Astrocyte (in vitro differentiated cells and primary cell): ENCODE measurements around the gene TCHH. TPM values are rescaled to one million over a fixed set of nuclear protein-coding genes. Genes with fewer than 3 reads are reported as not detected.

Experiments used
- DNase-seq: peaks from one replicate; pipeline ENCODE4 v3.0.0-alpha.2; 2010; ENCODE audit warnings: low read depth
- FAIRE-seq: peaks from 2 replicates; lab custom pipeline; 2011; peaks lifted over from hg19 to GRCh38; lab: Jason Lieb, UNC
- H2AFZ ChIP-seq: 2 replicates; pipeline ENCODE4 v1.6.0; 2012; ENCODE audit warnings: low read depth, low read length, inconsistent platforms
- H3K27ac ChIP-seq: 2 replicates; pipeline ENCODE4 v1.5.1; 2011; ENCODE audit warnings: low read depth, low read length, inconsistent platforms
- H3K27me3 ChIP-seq: 2 replicates; pipeline ENCODE4 v1.6.0; 2011; ENCODE audit warnings: low read length, inconsistent platforms; ENCODE audit not compliant: insufficient read depth
- H3K36me3 ChIP-seq: 2 replicates; pipeline ENCODE4 v1.5.1; 2011; ENCODE audit warnings: low read length, inconsistent platforms; ENCODE audit not compliant: insufficient read depth
- H3K4me1 ChIP-seq: 2 replicates; pipeline ENCODE4 v1.5.1; 2011; ENCODE audit warnings: low read length, inconsistent platforms; ENCODE audit not compliant: insufficient read depth
- H3K4me2 ChIP-seq: 2 replicates; pipeline ENCODE4 v1.6.0; 2012; ENCODE audit warnings: low read length, inconsistent platforms
- H3K4me3 ChIP-seq: 2 replicates; pipeline ENCODE4 v1.5.1; 2011; ENCODE audit warnings: low read depth, mild to moderate bottlenecking, low read length, inconsistent platforms; ENCODE audit not compliant: insufficient read depth
- H3K79me2 ChIP-seq: 2 replicates; pipeline ENCODE4 v1.6.0; 2012; ENCODE audit warnings: mild to moderate bottlenecking, low read length, inconsistent platforms; ENCODE audit not compliant: insufficient read depth
- H3K9ac ChIP-seq: 2 replicates; pipeline ENCODE4 v1.6.0; 2012; ENCODE audit warnings: mild to moderate bottlenecking, low read length, inconsistent platforms
- H3K9me3 ChIP-seq: 2 replicates; pipeline ENCODE4 v1.5.1; 2012; ENCODE audit warnings: low read depth, mild to moderate bottlenecking, low read length, inconsistent platforms; ENCODE audit not compliant: insufficient read depth
- H4K20me1 ChIP-seq: 2 replicates; pipeline ENCODE4 v1.6.0; 2012; ENCODE audit warnings: low read length, inconsistent platforms; ENCODE audit not compliant: insufficient read depth
- H3K27ac Mint-ChIP-seq: one replicate; pipeline ENCODE4 v1.8.0; 2021; ENCODE audit warnings: mild to moderate bottlenecking, mixed read lengths; ENCODE audit not compliant: unreplicated experiment
- H3K27me3 Mint-ChIP-seq: one replicate; pipeline ENCODE4 v1.8.0; 2021; ENCODE audit warnings: low read depth, mixed read lengths; ENCODE audit not compliant: unreplicated experiment
- H3K36me3 Mint-ChIP-seq: one replicate; pipeline ENCODE4 v1.8.0; 2021; ENCODE audit warnings: low read depth, mixed read lengths; ENCODE audit not compliant: unreplicated experiment
- H3K4me1 Mint-ChIP-seq: one replicate; pipeline ENCODE4 v1.8.0; 2021; ENCODE audit warnings: low read depth, mixed read lengths; ENCODE audit not compliant: unreplicated experiment
- H3K4me3 Mint-ChIP-seq: one replicate; pipeline ENCODE4 v1.8.0; 2021; ENCODE audit warnings: mild to moderate bottlenecking, moderate library complexity, mixed read lengths; ENCODE audit not compliant: unreplicated experiment
- H3K9me3 Mint-ChIP-seq: one replicate; pipeline ENCODE4 v1.8.0; 2021; ENCODE audit warnings: mild to moderate bottlenecking, mixed read lengths; ENCODE audit not compliant: unreplicated experiment
- EZH2 ChIP-seq: IDR thresholded peaks from 2 replicates; pipeline ENCODE4 v1.6.1; 2012; ENCODE audit warnings: mild to moderate bottlenecking, low read length, inconsistent platforms; ENCODE audit not compliant: insufficient read depth
- total RNA-seq: library from RNA; stranded (reverse); gene quantifications from 2 replicates; pipeline ENCODE4 v1.2.1, GENCODE V29; 2021
- TF ChIP-seq, protein P1 (sequence below): IDR thresholded peaks from 2 replicates; pipeline ENCODE4 v1.5.1; 2011; ENCODE audit warnings: low read depth, mild to moderate bottlenecking, inconsistent platforms, low read length, moderate library complexity; ENCODE audit not compliant: insufficient read depth

TCHH gene
- total RNA-seq, 1 donor from 2014 or later = 0.86 TPM

DNA sequence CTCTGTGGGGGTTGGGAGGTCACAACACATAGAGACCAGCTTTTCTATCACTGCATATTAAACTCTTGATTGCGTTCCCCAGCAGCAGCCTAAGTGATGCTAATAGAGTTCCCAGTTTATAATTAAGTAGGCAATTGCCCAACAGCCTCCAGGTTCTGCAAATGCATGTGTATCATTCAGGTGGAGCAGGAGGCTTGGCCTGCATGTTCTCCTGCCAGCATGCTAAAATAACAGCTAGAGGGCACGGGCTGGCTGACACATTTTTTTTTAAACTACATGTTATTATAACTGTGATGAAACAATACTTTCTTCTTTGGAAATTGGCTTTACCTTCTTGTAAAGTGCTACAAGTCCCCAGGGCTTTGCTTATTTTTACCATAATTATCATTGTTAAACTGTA is 10.4 kb downstream of the TCHH start:
- FAIRE-seq (no peak), DNase-seq (no peak)
- Histone ChIP-seq H3K79me2 (no peaks in the 10 kb centered on the region), H3K36me3 (no peaks in the 10 kb centered on the region), H3K27ac (no peak overlapping the region), H2AFZ (no peak overlapping the region), H4K20me1 (no peaks in the 10 kb centered on the region), H3K4me2 (no peak overlapping the region), H3K9me3 (peaks cover 13% of the 10 kb centered on the region), H3K27me3 (peaks cover 54% of the 10 kb centered on the region), H3K4me1 (peaks cover under 1% of the 10 kb centered on the region), H3K4me3 (no peak overlapping the region), H3K9ac (no peak overlapping the region)
- peaks cover 4% of the 10 kb centered on the region for H3K4me1 Mint-ChIP-seq
- no peak overlapping the region for H3K27ac Mint-ChIP-seq
- H3K4me3 Mint-ChIP-seq = no peak overlapping the region
- H3K27me3 Mint-ChIP-seq = peaks cover 59% of the 10 kb centered on the region
- H3K9me3 Mint-ChIP-seq = peaks cover 14% of the 10 kb centered on the region
- no peaks in the 10 kb centered on the region for H3K36me3 Mint-ChIP-seq
- no peak for TF ChIP-seq EZH2
- TF ChIP-seq, protein P1, sequence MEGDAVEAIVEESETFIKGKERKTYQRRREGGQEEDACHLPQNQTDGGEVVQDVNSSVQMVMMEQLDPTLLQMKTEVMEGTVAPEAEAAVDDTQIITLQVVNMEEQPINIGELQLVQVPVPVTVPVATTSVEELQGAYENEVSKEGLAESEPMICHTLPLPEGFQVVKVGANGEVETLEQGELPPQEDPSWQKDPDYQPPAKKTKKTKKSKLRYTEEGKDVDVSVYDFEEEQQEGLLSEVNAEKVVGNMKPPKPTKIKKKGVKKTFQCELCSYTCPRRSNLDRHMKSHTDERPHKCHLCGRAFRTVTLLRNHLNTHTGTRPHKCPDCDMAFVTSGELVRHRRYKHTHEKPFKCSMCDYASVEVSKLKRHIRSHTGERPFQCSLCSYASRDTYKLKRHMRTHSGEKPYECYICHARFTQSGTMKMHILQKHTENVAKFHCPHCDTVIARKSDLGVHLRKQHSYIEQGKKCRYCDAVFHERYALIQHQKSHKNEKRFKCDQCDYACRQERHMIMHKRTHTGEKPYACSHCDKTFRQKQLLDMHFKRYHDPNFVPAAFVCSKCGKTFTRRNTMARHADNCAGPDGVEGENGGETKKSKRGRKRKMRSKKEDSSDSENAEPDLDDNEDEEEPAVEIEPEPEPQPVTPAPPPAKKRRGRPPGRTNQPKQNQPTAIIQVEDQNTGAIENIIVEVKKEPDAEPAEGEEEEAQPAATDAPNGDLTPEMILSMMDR = no peak

DNA sequence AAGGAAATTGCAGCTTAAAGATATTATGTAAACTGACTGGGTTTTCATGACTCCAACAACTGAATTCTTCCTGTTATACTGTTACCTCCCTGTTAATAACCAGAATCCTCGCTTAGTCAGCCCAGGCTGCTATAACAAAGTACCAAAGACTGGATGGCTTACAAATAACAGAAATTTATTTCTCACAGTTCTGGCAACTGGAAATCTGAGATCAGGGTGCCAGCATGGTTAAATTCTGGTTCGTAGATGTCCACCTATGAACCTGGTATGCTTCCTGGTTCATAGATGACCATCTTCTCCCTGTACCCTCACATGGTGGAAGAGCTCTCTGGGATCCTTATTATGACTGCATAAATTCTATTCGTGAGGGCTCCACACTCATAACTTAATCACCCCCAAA is 18.3 kb downstream of the TCHH start:
- no peaks in the 10 kb centered on the region for H3K4me1 Mint-ChIP-seq
- no peak overlapping the region for H3K9ac ChIP-seq
- FAIRE-seq (no peak), DNase-seq (no peak)
- no peaks in the 10 kb centered on the region for H3K79me2 ChIP-seq
- H2AFZ ChIP-seq = no peak overlapping the region
- H4K20me1 ChIP-seq = no peaks in the 10 kb centered on the region
- H3K36me3 Mint-ChIP-seq = no peaks in the 10 kb centered on the region
- no peak overlapping the region for H3K27ac Mint-ChIP-seq
- no peak overlapping the region for H3K4me3 Mint-ChIP-seq
- peaks cover 2% of the 10 kb centered on the region for H3K27me3 ChIP-seq
- peaks cover 30% of the 10 kb centered on the region for H3K27me3 Mint-ChIP-seq
- H3K36me3 ChIP-seq = no peaks in the 10 kb centered on the region
- H3K4me2 ChIP-seq = no peak overlapping the region
- H3K9me3 Mint-ChIP-seq = peaks cover 3% of the 10 kb centered on the region
- no peak overlapping the region for H3K4me3 ChIP-seq
- no peak for TF ChIP-seq EZH2
- TF ChIP-seq, protein P1 = no peak
- H3K27ac ChIP-seq = no peak overlapping the region
- H3K9me3 ChIP-seq = no peaks in the 10 kb centered on the region
- H3K4me1 ChIP-seq = no peaks in the 10 kb centered on the region

- no peak within 1 kb of the TSS for H2AFZ ChIP-seq
- Mint-ChIP-seq H3K9me3 (no peaks in the 10 kb centered on the region), H3K4me3 (no peak within 1 kb of the TSS)
Observed at GRCh38 chr1:152089014-152089674, 26.1 kb downstream of the TCHH start, which contains the start of gene TCHHL1. Gene TCHHL1 (minus strand): TSS chr1:152089064. CDS start chr1:152088143, 921 bp downstream.

More at GRCh38 chr1:152089014-152089674, 26.1 kb downstream of the TCHH start, which contains the start of gene TCHHL1:
- FAIRE-seq (no peak), DNase-seq (no peak)
- H3K27ac Mint-ChIP-seq = no peak within 1 kb of the TSS
- no peaks in the 10 kb centered on the region for H3K36me3 ChIP-seq
- no peak within 1 kb of the TSS for H3K4me3 ChIP-seq
- no peaks in the 10 kb centered on the region for H3K4me1 ChIP-seq
- no peak within 1 kb of the TSS for H3K4me2 ChIP-seq
- no peaks in the 10 kb centered on the region for H3K79me2 ChIP-seq
- no peaks in the 10 kb centered on the region for H3K36me3 Mint-ChIP-seq
- TF ChIP-seq, protein P1 = no peak
- TF ChIP-seq EZH2 = no peak
- H3K9me3 ChIP-seq = no peaks in the 10 kb centered on the region
- H3K27me3 Mint-ChIP-seq = peaks cover 6% of the 10 kb centered on the region
- no peak within 1 kb of the TSS for H3K27ac ChIP-seq
- peaks cover 5% of the 10 kb centered on the region for H3K27me3 ChIP-seq
- no peak within 1 kb of the TSS for H3K9ac ChIP-seq
- H3K4me1 Mint-ChIP-seq = no peaks in the 10 kb centered on the region
- no peaks in the 10 kb centered on the region for H4K20me1 ChIP-seq
